Activated CD4-positive, alpha-beta T cell treated with anti-CD3 and anti-CD28 coated beads, Interleukin-2, amount 50 U/mL, for 1 hour (primary cell): ENCODE measurements around the gene SHISA7.

Source experiments
- DNase-seq: peaks from one replicate; pipeline ENCODE4 v3.0.0-alpha.2; 2020

The SHISA7 gene

GRCh38 chr19:55385724-55386492 lies 57.2 kb downstream of the SHISA7 start, which contains the start of gene RPL28:
Gene RPL28, plus strand, starts transcription at chr19:55385932. Its CDS starts 426 bp downstream, at chr19:55386358.
- peak; percentile 98 for DNase-seq

DNA sequence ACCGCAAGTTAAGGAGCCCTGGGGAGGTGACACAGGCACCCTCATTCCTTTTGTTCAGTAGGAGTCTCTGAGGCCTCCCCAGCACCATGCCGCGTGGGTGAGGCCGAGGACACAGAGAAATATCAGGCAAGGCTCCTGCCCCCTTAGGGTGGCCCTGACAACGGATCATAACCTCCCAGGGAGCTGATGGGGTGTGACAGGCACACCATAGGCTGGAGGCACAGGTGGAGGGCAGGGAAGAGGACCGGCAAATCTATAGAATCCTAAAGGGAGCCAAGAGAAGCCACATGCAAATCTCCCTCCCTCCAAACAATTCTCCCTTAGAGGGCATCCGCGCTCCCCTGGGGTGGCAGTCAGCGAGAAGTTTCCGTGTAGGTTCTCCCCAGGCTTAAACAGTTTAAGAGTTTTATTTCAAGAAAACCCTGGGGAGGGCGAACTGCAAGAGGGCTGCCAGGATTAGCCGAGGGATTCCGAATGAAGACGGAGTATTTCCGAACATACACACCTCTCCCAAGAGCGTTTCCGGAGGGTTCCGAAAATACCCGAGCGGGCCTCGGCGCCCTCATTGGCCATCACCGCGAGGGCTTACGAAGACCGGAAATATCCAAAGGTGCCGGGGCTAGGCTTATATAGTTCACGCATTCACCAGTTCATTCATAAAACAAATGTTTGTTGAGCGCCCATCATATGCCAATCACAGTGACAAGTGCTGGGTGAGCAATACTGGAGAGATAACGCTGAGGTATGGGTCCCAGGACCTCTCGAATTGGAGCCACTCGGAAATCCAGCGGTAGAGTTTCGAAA lies 58.0 kb downstream of the SHISA7 start:
- DNase-seq: peak; percentile 95

DNA sequence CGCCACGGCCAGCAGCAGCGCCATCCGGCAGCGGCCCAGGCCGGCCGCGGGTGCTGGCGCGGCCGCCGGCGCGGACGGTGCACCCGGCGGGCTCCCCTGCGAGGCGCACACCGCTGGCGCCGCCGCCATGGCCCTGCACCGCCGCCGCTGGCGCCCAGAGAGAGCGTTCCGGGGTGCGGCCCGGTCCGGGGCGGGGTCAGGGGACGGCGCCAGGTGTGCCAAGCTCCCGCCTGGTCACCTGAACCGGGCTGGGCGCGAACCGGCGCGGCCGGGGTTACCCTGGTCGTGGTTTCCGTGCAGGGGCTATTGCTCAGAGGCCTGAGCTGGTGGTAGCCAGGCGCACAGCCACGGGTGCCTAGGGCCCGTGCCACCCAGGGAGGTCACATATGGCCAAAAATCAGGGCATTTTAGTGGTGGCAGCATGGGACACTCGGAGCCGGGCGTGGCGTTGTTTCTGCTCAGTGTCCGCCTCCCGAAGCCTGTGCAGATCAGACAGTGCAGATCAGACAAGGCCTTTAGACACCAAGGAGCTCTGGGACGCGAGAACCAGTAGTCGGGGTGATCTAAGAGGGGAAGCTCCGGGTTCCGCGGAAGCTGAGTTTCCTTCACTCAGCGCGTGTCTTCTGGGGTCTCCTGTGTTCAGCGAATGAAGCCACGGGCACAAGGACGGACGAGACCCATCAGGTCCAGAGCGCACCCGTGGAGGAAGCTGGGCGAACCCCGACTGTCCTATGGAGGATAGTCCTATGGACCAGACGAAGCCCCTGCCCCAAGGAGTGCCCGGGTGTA lies 58.8 kb downstream of the SHISA7 start, which contains the start of gene TMEM238:
TMEM238 (minus strand) TSS at position 162 of the 789 bp plus-strand sequence; CDS start at position 129, 33 bp downstream.
- DNase-seq: peak; percentile 25

DNA sequence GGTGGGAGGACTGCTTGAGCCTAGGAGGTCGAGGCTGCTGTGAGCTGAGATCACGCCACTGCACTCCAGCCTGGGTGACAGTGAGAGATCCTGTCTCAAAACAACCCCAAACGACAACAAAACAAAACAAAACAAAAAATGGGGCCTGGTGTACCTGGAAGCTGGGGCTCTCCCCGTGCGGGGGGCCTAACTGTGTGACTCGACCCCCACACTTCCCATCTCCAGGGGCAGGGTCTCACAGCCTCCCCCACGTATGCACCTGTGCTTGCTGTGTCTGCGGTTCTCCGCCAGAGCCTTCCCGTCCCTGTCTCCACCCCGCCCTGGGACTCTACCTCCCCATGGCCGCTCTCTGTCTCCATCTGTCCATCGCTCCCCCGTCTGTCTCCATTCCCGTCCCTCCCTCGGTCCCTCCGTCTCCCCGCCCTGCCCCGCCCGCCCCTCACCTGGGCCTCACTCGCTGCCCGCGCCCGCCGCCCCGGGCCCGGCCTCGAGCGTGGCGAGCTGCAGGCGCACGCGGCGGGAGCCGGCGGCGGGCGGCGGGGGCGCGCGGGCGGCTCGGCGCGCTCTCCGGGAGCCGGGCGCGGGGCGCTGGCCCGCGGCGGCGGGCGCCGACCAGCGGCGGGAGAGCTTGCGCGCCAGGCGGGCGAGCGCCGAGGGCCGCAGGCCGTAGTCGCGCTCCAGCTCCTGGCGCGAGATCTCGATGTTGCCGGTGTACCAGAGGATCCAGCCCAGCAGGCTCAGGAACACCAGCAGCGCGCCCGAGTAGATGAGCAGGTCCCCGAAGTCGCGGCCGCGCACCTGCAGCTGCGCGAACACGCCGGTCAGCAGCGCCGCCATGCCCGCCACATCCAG lies 59.6 kb downstream of the SHISA7 start:
- peak; percentile 43 for DNase-seq

GRCh38 chr19:55382522-55383054 lies 60.5 kb downstream of the SHISA7 start:
- DNase-seq: no peak

GRCh38 chr19:55382013-55382412 lies 61.1 kb downstream of the SHISA7 start:
- no peak for DNase-seq

DNA sequence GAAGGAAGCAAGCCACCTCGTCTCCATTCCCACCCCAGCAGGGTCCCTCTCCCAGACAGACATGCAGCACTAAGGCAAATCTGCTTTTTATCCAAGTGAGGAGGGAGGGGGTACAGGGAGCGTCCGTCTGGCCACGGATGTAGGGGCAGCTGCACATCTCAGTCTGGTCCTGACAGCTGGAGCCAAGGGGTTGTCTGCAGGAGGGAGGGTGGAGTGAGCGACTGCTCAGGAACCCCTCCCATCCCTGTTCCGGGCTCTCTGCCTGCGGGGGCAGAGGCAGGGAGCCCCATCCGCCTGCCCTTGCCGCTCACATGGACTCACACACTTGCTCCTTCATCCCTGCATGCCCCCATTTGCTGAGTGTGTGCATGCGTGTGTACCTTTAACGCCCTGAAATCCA lies 63.9 kb downstream of the SHISA7 start:
- DNase-seq: no peak
